ENCODE results near the gene KCNT1.

KCNT1 gene

GRCh38 chr9:135820661-135821060, 118.7 kb downstream of the KCNT1 start:
- Histone ChIP-seq H3K36me3 (ENCODE audit: control insufficient read depth, insufficient read depth, low read length, severe bottlenecking) (peaks cover 80% of the 10 kb centered on the region), H3K9ac (ENCODE audit: low read length) (no peak overlapping the region), H3K4me1 (ENCODE audit: control insufficient read depth, insufficient read depth, low read length) (no peaks in the 10 kb centered on the region), H3K4me3 (ENCODE audit: low read length) (no peak overlapping the region), H3K27me3 (replicated peaks; ENCODE audit: control insufficient read depth, insufficient read depth, low read length) (no peaks in the 10 kb centered on the region), H3K9me3 (ENCODE audit: control insufficient read depth, low read length) (no peaks in the 10 kb centered on the region)
- no peak for DNase-seq (ENCODE audit: low read depth)

- Histone ChIP-seq H3K9me3 (ENCODE audit: control insufficient read depth, low read length) (no peaks in the 10 kb centered on the region), H3K27me3 (replicated peaks; ENCODE audit: control insufficient read depth, insufficient read depth, low read length) (no peaks in the 10 kb centered on the region), H3K9ac (ENCODE audit: low read length) (no peak overlapping the region), H3K4me3 (ENCODE audit: low read length) (no peak overlapping the region), H3K4me1 (ENCODE audit: control insufficient read depth, insufficient read depth, low read length) (no peaks in the 10 kb centered on the region), H3K36me3 (ENCODE audit: control insufficient read depth, insufficient read depth, low read length, severe bottlenecking) (peaks cover 75% of the 10 kb centered on the region)
- no peak for DNase-seq (ENCODE audit: low read depth)
Observed at GRCh38 chr9:135821116-135821515, 119.1 kb downstream of the KCNT1 start.

- peaks cover 69% of the 10 kb centered on the region for H3K36me3 ChIP-seq (ENCODE audit: control insufficient read depth, insufficient read depth, low read length, severe bottlenecking)
- H3K27me3 ChIP-seq (replicated peaks; ENCODE audit: control insufficient read depth, insufficient read depth, low read length) = no peaks in the 10 kb centered on the region
- no peaks in the 10 kb centered on the region for H3K4me1 ChIP-seq (ENCODE audit: control insufficient read depth, insufficient read depth, low read length)
- H3K9me3 ChIP-seq (ENCODE audit: control insufficient read depth, low read length) = no peaks in the 10 kb centered on the region
- no peak overlapping the region for H3K9ac ChIP-seq (ENCODE audit: low read length)
- DNase-seq (ENCODE audit: low read depth) = no peak
- H3K4me3 ChIP-seq (ENCODE audit: low read length) = no peak overlapping the region
Observed at GRCh38 chr9:135821733-135822373, 119.9 kb downstream of the KCNT1 start.

- DNase-seq (ENCODE audit: low read depth) = no peak
- Histone ChIP-seq H3K27me3 (replicated peaks; ENCODE audit: control insufficient read depth, insufficient read depth, low read length) (no peaks in the 10 kb centered on the region), H3K4me3 (ENCODE audit: low read length) (no peak overlapping the region), H3K4me1 (ENCODE audit: control insufficient read depth, insufficient read depth, low read length) (no peaks in the 10 kb centered on the region), H3K9me3 (ENCODE audit: control insufficient read depth, low read length) (no peaks in the 10 kb centered on the region), H3K9ac (ENCODE audit: low read length) (no peak overlapping the region), H3K36me3 (ENCODE audit: control insufficient read depth, insufficient read depth, low read length, severe bottlenecking) (peaks cover 69% of the 10 kb centered on the region)
Observed at GRCh38 chr9:135822374-135822755, 120.4 kb downstream of the KCNT1 start.

- Histone ChIP-seq H3K9me3 (ENCODE audit: control insufficient read depth, low read length) (no peaks in the 10 kb centered on the region), H3K27me3 (replicated peaks; ENCODE audit: control insufficient read depth, insufficient read depth, low read length) (no peaks in the 10 kb centered on the region), H3K4me3 (ENCODE audit: low read length) (no peak overlapping the region), H3K4me1 (ENCODE audit: control insufficient read depth, insufficient read depth, low read length) (no peaks in the 10 kb centered on the region), H3K9ac (ENCODE audit: low read length) (no peak overlapping the region), H3K36me3 (ENCODE audit: control insufficient read depth, insufficient read depth, low read length, severe bottlenecking) (peaks cover 64% of the 10 kb centered on the region)
- DNase-seq (ENCODE audit: low read depth) = no peak
Observed at GRCh38 chr9:135823036-135823435, 121.1 kb downstream of the KCNT1 start.

- Histone ChIP-seq H3K4me1 (ENCODE audit: control insufficient read depth, insufficient read depth, low read length) (no peaks in the 10 kb centered on the region), H3K36me3 (ENCODE audit: control insufficient read depth, insufficient read depth, low read length, severe bottlenecking) (peaks cover 45% of the 10 kb centered on the region), H3K27me3 (replicated peaks; ENCODE audit: control insufficient read depth, insufficient read depth, low read length) (no peaks in the 10 kb centered on the region), H3K9me3 (ENCODE audit: control insufficient read depth, low read length) (peaks cover 6% of the 10 kb centered on the region), H3K9ac (ENCODE audit: low read length) (no peak overlapping the region), H3K4me3 (ENCODE audit: low read length) (no peak overlapping the region)
- DNase-seq (ENCODE audit: low read depth) = no peak
Observed at GRCh38 chr9:135825435-135826187, 123.6 kb downstream of the KCNT1 start.

- H3K9me3 ChIP-seq (ENCODE audit: control insufficient read depth, low read length) = peaks cover 6% of the 10 kb centered on the region
- no peak for DNase-seq (ENCODE audit: low read depth)
Observed at GRCh38 chr9:135826188-135826545, 124.2 kb downstream of the KCNT1 start.

DNA sequence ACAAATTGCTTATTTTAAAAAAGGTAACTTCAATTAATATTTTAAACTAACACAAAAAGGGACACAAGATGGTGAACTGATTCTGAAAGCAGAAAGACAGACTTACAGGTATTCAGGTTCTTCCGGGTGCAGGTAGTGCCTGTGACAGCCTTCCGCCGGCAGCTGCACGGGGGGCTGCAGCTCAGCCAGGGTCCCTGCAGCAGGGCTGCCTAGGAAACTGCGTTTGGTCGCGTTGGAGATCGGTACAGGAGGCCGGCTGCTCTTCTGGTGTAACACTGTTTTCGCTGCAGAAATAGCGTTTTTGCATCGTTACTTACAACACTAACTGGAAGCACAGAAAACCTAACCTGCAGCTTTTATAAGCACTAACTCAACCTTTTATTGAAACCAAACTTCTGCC, 125.3 kb downstream of the KCNT1 start:
- no peaks in the 10 kb centered on the region for H3K4me1 ChIP-seq (ENCODE audit: control insufficient read depth, insufficient read depth, low read length)
- H3K4me3 ChIP-seq (ENCODE audit: low read length) = no peak overlapping the region
- no peak overlapping the region for H3K9ac ChIP-seq (ENCODE audit: low read length)
- DNase-seq (ENCODE audit: low read depth) = no peak
- H3K9me3 ChIP-seq (ENCODE audit: control insufficient read depth, low read length) = peaks cover 6% of the 10 kb centered on the region
- H3K27me3 ChIP-seq (replicated peaks; ENCODE audit: control insufficient read depth, insufficient read depth, low read length) = no peaks in the 10 kb centered on the region
- peaks cover 28% of the 10 kb centered on the region for H3K36me3 ChIP-seq (ENCODE audit: control insufficient read depth, insufficient read depth, low read length, severe bottlenecking)

More at GRCh38 chr9:135826188-135826545, 124.2 kb downstream of the KCNT1 start:
- Histone ChIP-seq H3K4me1 (ENCODE audit: control insufficient read depth, insufficient read depth, low read length) (no peaks in the 10 kb centered on the region), H3K27me3 (replicated peaks; ENCODE audit: control insufficient read depth, insufficient read depth, low read length) (no peaks in the 10 kb centered on the region), H3K4me3 (ENCODE audit: low read length) (no peak overlapping the region), H3K9ac (ENCODE audit: low read length) (no peak overlapping the region), H3K36me3 (ENCODE audit: control insufficient read depth, insufficient read depth, low read length, severe bottlenecking) (peaks cover 39% of the 10 kb centered on the region)

DNA sequence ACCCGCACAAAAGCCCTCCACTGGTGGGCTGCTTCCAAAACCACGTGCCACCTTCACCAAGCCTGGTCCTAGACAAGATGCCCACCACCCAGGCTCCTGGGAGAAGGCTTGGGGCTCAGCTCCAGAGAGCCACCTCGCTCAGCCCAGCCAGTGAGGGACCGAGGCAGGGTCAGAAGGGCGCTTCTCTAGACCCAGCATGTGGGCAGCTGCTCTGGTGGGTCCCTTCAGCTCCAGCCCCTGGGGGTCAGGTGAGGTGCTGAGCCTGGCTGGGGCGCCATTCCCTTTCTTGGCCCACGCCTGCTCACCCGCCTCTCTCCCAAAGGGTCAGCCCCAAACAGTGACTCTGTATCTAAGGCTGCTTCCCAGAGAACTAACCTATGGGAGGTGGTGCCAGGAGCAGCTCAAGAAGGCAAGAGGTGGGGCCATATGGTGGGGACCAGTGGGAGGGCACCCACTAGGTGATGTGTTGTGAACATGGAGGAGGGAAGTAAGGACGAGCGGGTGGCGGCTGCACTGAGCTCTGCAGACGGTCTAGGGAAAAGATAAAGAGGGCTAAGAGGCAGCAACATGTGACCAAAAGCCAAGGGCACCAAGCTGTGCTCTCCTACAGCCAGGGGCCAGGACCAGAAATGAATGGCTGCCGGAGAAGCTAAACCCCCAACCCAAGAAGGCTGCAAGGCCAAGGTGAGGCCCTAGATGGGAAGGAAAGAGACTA, 126.0 kb downstream of the KCNT1 start:
- Histone ChIP-seq H3K9ac (ENCODE audit: low read length) (no peak overlapping the region), H3K36me3 (ENCODE audit: control insufficient read depth, insufficient read depth, low read length, severe bottlenecking) (peaks cover 21% of the 10 kb centered on the region)

GRCh38 chr9:135828656-135829055, 126.7 kb downstream of the KCNT1 start:
- DNase-seq (ENCODE audit: low read depth) = no peak
- Histone ChIP-seq H3K9me3 (ENCODE audit: control insufficient read depth, low read length) (peaks cover 6% of the 10 kb centered on the region), H3K36me3 (ENCODE audit: control insufficient read depth, insufficient read depth, low read length, severe bottlenecking) (peaks cover 15% of the 10 kb centered on the region), H3K4me1 (ENCODE audit: control insufficient read depth, insufficient read depth, low read length) (no peaks in the 10 kb centered on the region), H3K27me3 (replicated peaks; ENCODE audit: control insufficient read depth, insufficient read depth, low read length) (no peaks in the 10 kb centered on the region), H3K9ac (ENCODE audit: low read length) (no peak overlapping the region), H3K4me3 (ENCODE audit: low read length) (no peak overlapping the region)

More for the DNA sequence above, 126.0 kb downstream of the KCNT1 start:
- Histone ChIP-seq H3K9me3 (ENCODE audit: control insufficient read depth, low read length) (peaks cover 6% of the 10 kb centered on the region), H3K4me1 (ENCODE audit: control insufficient read depth, insufficient read depth, low read length) (no peaks in the 10 kb centered on the region), H3K4me3 (ENCODE audit: low read length) (no peak overlapping the region), H3K27me3 (replicated peaks; ENCODE audit: control insufficient read depth, insufficient read depth, low read length) (no peaks in the 10 kb centered on the region)
- DNase-seq (ENCODE audit: low read depth) = no peak

DNA sequence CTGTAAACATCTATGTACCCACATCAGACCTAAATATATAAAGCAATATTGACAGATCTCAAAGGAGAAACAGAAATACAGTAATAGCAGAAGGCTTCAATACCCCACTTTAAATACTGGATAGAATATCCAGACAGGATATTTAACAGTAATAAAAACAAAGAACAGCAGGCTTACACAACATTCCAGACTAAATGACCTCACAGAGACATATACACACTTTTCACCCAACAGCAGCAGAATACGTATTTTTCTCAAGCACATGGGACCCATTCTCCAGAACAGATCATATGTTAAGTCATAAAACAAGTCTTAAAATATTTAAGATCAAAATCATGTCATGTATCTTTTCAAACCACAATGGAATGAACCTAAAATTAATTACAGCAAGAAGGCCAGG, 128.5 kb downstream of the KCNT1 start:
- H3K9me3 ChIP-seq (ENCODE audit: control insufficient read depth, low read length) = peaks cover 6% of the 10 kb centered on the region
- H3K9ac ChIP-seq (ENCODE audit: low read length) = no peak overlapping the region
- peaks cover 10% of the 10 kb centered on the region for H3K36me3 ChIP-seq (ENCODE audit: control insufficient read depth, insufficient read depth, low read length, severe bottlenecking)
- no peak for DNase-seq (ENCODE audit: low read depth)
- H3K4me1 ChIP-seq (ENCODE audit: control insufficient read depth, insufficient read depth, low read length) = no peaks in the 10 kb centered on the region
- no peak overlapping the region for H3K4me3 ChIP-seq (ENCODE audit: low read length)
- no peaks in the 10 kb centered on the region for H3K27me3 ChIP-seq (replicated peaks; ENCODE audit: control insufficient read depth, insufficient read depth, low read length)
